ENCODE data around the gene LIPI.

- TF ChIP-seq CTCF (conservative IDR thresholded peaks at IDR 0.05; ENCODE audit: low read length) (no peak), EZH2phosphoT487 (IDR thresholded peaks at IDR 0.05; ENCODE audit: borderline replicate concordance, low read depth, low read length) (no peak)
Observed at GRCh38 chr21:14084068-14084501, 126.7 kb downstream of the LIPI start.

Measured in OCI-LY7 (cell line).